Measurements from ENCODE around the gene EEF1A2.

The EEF1A2 gene

GRCh38 chr20:63494084-63494419 lies 4.8 kb downstream of the EEF1A2 start:
- H3K9ac ChIP-seq (ENCODE audit: low read length) = no peak overlapping the region
- H3K9me2 ChIP-seq (replicated peaks; ENCODE audit: insufficient read depth, low read length) = no peaks in the 10 kb centered on the region
- no peak overlapping the region for H3K4me3 ChIP-seq (ENCODE audit: low read length)
- no peaks in the 10 kb centered on the region for H3K79me2 ChIP-seq (ENCODE audit: low read length)
- no peak overlapping the region for H3K27ac ChIP-seq (ENCODE audit: low read length)
- H3K27me3 ChIP-seq (replicated peaks; ENCODE audit: insufficient read depth, low read length) = peaks cover 69% of the 10 kb centered on the region
- H3K36me3 ChIP-seq (replicated peaks; ENCODE audit: insufficient read depth, low read length) = no peaks in the 10 kb centered on the region
- H2AFZ ChIP-seq (ENCODE audit: low read length) = no peak overlapping the region
- H3K4me2 ChIP-seq (ENCODE audit: low read depth, low read length) = no peak overlapping the region
- H3K9me3 ChIP-seq (replicated peaks; ENCODE audit: insufficient read depth, low read length) = no peaks in the 10 kb centered on the region
- no peak for DNase-seq
- H3K4me1 ChIP-seq (ENCODE audit: low read length) = no peaks in the 10 kb centered on the region
- no peaks in the 10 kb centered on the region for H3F3A ChIP-seq (ENCODE audit: insufficient read depth, low read length)
- H4K20me1 ChIP-seq (ENCODE audit: insufficient read depth, low read length) = no peaks in the 10 kb centered on the region
- TF ChIP-seq CTCF (IDR thresholded peaks at IDR 0.05; ENCODE audit: low read length) (no peak), EZH2phosphoT487 (IDR thresholded peaks at IDR 0.05; ENCODE audit: low read length) (no peak), EZH2 (optimal IDR thresholded peaks at IDR 0.05; ENCODE audit: low read depth, low read length) (no peak)

- Histone ChIP-seq H3K27me3 (replicated peaks; ENCODE audit: insufficient read depth, low read length) (peaks cover 74% of the 10 kb centered on the region), H3K27ac (ENCODE audit: low read length) (no peak overlapping the region), H4K20me1 (ENCODE audit: insufficient read depth, low read length) (no peaks in the 10 kb centered on the region), H3K36me3 (replicated peaks; ENCODE audit: insufficient read depth, low read length) (no peaks in the 10 kb centered on the region), H3K4me3 (ENCODE audit: low read length) (no peak overlapping the region), H3K9me2 (replicated peaks; ENCODE audit: insufficient read depth, low read length) (no peaks in the 10 kb centered on the region), H3K79me2 (ENCODE audit: low read length) (no peaks in the 10 kb centered on the region), H3F3A (ENCODE audit: insufficient read depth, low read length) (no peaks in the 10 kb centered on the region), H3K9me3 (replicated peaks; ENCODE audit: insufficient read depth, low read length) (no peaks in the 10 kb centered on the region), H3K4me2 (ENCODE audit: low read depth, low read length) (no peak overlapping the region), H3K4me1 (ENCODE audit: low read length) (no peaks in the 10 kb centered on the region), H2AFZ (ENCODE audit: low read length) (no peak overlapping the region), H3K9ac (ENCODE audit: low read length) (no peak overlapping the region)
- DNase-seq = no peak
- TF ChIP-seq EZH2 (optimal IDR thresholded peaks at IDR 0.05; ENCODE audit: low read depth, low read length) (no peak), EZH2phosphoT487 (IDR thresholded peaks at IDR 0.05; ENCODE audit: low read length) (no peak), CTCF (IDR thresholded peaks at IDR 0.05; ENCODE audit: low read length) (no peak)
These were observed 5.3 kb downstream of the EEF1A2 start for GRCh38 chr20:63493563-63494020.

DNA sequence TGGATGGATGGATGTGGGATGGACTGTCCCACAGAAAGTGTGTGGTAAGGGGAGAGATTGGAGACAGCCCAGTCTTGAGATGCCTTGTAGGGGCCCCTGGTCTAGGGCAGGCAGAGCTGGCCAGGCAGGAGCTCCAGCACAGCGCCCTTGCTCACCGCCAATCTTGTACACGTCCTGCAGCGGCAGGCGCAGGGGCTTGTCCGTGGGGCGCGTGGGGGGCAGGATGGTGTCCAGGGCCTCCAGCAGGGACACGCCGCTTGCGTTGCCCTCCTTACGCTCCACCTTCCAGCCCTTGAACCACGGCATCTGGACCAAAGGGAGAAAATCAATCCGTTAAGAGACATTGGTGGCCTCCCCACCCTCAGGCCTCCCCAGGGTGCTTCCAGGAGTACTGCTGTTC lies 5.9 kb downstream of the EEF1A2 start:
- Histone ChIP-seq H2AFZ (ENCODE audit: low read length) (no peak overlapping the region), H3K4me2 (ENCODE audit: low read depth, low read length) (no peak overlapping the region), H3K79me2 (ENCODE audit: low read length) (no peaks in the 10 kb centered on the region), H3F3A (ENCODE audit: insufficient read depth, low read length) (no peaks in the 10 kb centered on the region), H3K9me2 (replicated peaks; ENCODE audit: insufficient read depth, low read length) (no peaks in the 10 kb centered on the region), H3K36me3 (replicated peaks; ENCODE audit: insufficient read depth, low read length) (no peaks in the 10 kb centered on the region), H3K27ac (ENCODE audit: low read length) (no peak overlapping the region), H3K27me3 (replicated peaks; ENCODE audit: insufficient read depth, low read length) (peaks cover 72% of the 10 kb centered on the region), H3K9me3 (replicated peaks; ENCODE audit: insufficient read depth, low read length) (no peaks in the 10 kb centered on the region), H3K4me1 (ENCODE audit: low read length) (no peaks in the 10 kb centered on the region), H3K9ac (ENCODE audit: low read length) (no peak overlapping the region), H3K4me3 (ENCODE audit: low read length) (no peak overlapping the region), H4K20me1 (ENCODE audit: insufficient read depth, low read length) (no peaks in the 10 kb centered on the region)
- no peak for DNase-seq
- no peak for TF ChIP-seq EZH2 (optimal IDR thresholded peaks at IDR 0.05; ENCODE audit: low read depth, low read length)
- no peak for TF ChIP-seq EZH2phosphoT487 (IDR thresholded peaks at IDR 0.05; ENCODE audit: low read length)
- no peak for TF ChIP-seq CTCF (IDR thresholded peaks at IDR 0.05; ENCODE audit: low read length)

Data from MM.1S (cell line).